Testis (tissue), 5 donors: ENCODE results near the gene CLDN11. TPM values are rescaled to one million over a fixed set of nuclear protein-coding genes. Genes with fewer than 3 reads are reported as not detected.

Source experiments
- DNase-seq: peaks from one replicate; pipeline ENCODE4 v3.0.0-alpha.2; 2019
- H3K27ac ChIP-seq, 2 donors: fragments of 200-600 bp; sonication (generic); one replicate each; pipeline ENCODE4 v1.5.1; 2019
- H3K27me3 ChIP-seq: fragments of 200-600 bp; sonication (generic); one replicate; pipeline ENCODE4 v1.5.1; 2019
- H3K36me3 ChIP-seq: fragments of 200-600 bp; sonication (generic); one replicate; pipeline ENCODE4 v1.5.1; 2017; ENCODE audit warnings: low read depth; ENCODE audit errors: missing control alignments
- H3K4me1 ChIP-seq: fragments of 200-600 bp; sonication (generic); one replicate; pipeline ENCODE4 v1.5.1; 2019
- H3K4me3 ChIP-seq, 2 donors: fragments of 200-600 bp; sonication (generic); one replicate each; pipeline ENCODE4 v1.5.1; 2017 to 2019
- H3K9me3 ChIP-seq: fragments of 200-600 bp; sonication (generic); one replicate; pipeline ENCODE4 v1.5.1; 2017
- POLR2A ChIP-seq: fragments of 450-650 bp; IDR thresholded peaks from one replicate; pipeline ENCODE4 v1.6.1; 2017; ENCODE audit warnings: antibody characterized with exemption, mild to moderate bottlenecking, moderate library complexity
- WGBS, 2 donors: methylation state at CpG; one replicate each; pipeline ENCODE4 v1.1.5; 2018; 5-methylcytosine and 5-hydroxymethylcytosine counted together
- intact Hi-C: fragments of 100-400 bp; cut with DNase I; formaldehyde crosslinking; loops from one replicate; pipeline ENCODE4 v1.15.1; 2023; ENCODE audit warnings: low total_unique reads
- long read RNA-seq, 2 donors: transcript quantifications; one replicate each; lab custom pipeline, GENCODE V29; 2026
- polyA plus RNA-seq: library from polyadenylated mRNA; stranded (reverse); fragments of 350-450 nt; fragmentation: Illumina TruSeq; extraction: RNeasy Lipid Tissue Mini Kit (QIAGEN cat#74804); gene quantifications from one replicate; pipeline ENCODE4 v1.2.3, GENCODE V29; 2014; ENCODE audit warnings: low read depth, low replicate concordance; ENCODE audit not compliant: insufficient read depth
- total RNA-seq, 2 donors: library from RNA; depleted of rRNA; stranded (reverse); fragments of >200 nt; gene quantifications; one replicate each; pipeline ENCODE4 v1.2.3, GENCODE V29; 2016
- TF ChIP-seq, protein P1 (sequence below), 3 experiments: fragments of 450-650 bp in 2 of 3; fragments of 200-600 bp in 1 of 3; sonication (generic) in 1 of 3; IDR thresholded peaks; one replicate each; pipeline ENCODE4 v1.5.1; 2016 to 2019; ENCODE audit warnings: antibody characterized with exemption in 3 of 3, mild to moderate bottlenecking in 2 of 3, moderate library complexity in 1 of 3

CLDN11 gene
- total RNA-seq (1,000 to 10,000 TPM; 1,237 to 1,538 TPM), polyA plus RNA-seq (378 TPM)
- long read RNA-seq, donor 1, transcript CLDN11-206 (3 exons, 1,854 nt): minor isoform, 13 of 67 reads
- long read RNA-seq, donor 1, transcript CLDN11-201 (3 exons, 2,169 nt): major isoform, 50 of 67 reads
- long read RNA-seq, donor 1, partial matches to known transcripts: 0 of 67 reads
- long read RNA-seq, donor 1, other reads (novel, unspliced or antisense): 0 of 67 reads
- long read RNA-seq, donor 2, transcript CLDN11-206 (3 exons, 1,854 nt): minor isoform, 5 of 45 reads
- long read RNA-seq, donor 2, transcript CLDN11-204 (2 exons, 998 nt): minor isoform, 7 of 45 reads
- long read RNA-seq, donor 2, transcript CLDN11-201 (3 exons, 2,169 nt): major isoform, 33 of 45 reads
- long read RNA-seq, donor 2, partial matches to known transcripts: 0 of 45 reads
- long read RNA-seq, donor 2, other reads (novel, unspliced or antisense): 0 of 45 reads

DNA sequence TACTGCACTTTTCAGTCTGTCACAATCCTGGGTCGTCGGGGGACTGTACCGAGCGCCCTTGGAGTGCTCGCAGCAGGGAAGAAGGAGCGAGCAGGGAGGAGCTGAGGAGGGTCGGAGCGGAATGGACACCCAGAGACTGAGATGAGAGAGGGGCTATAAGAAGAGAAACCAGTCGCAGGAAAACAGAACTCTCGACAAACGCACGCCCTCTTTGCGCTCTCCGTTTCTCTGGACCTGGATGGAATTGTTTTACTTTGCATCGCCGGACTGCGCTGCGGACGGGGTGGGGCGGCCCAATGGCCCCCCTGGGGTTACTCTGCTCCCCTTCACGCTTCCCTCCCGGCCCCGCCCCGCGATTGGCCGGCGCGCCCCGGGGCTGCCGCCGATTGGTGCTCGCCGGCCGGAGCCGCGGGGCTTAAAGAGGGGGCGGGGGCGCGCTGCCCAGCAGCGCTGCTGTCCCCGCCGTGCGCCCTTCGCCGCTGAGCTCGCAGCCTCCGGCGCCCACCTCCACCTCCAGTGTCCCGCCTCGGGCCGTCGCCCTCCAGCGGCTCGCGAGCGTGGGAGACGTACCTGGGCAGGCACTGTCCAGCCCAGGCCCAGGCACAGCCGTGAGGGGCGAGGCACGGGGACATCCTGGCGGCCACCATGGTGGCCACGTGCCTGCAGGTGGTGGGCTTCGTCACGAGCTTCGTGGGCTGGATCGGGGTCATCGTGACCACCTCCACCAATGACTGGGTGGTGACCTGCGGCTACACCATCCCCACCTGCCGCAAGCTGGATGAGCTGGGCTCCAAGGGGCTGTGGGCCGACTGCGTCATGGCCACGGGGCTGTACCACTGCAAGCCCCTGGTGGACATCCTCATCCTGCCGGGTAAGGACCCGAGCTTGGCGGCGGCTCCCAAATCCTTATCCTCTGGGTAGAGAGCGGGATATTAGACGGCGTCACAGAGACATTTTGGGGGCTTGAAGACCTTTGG lies at the start of gene CLDN11:
Gene CLDN11 (plus strand): TSS at position 447 of the 977 bp plus-strand sequence. CDS start 199 bp downstream, at position 646.
- Histone ChIP-seq H3K36me3 (no peaks in the 10 kb centered on the region), H3K9me3 (no peaks in the 10 kb centered on the region), H3K27me3 (no peaks in the 10 kb centered on the region), H3K27ac (peak within 1 kb of the TSS; percentile 89 to 94), H3K4me3 (peak within 1 kb of the TSS; percentile 80 to 94), H3K4me1 (peaks cover 19% of the 10 kb centered on the region)
- 0 to 1% methylated on average over 22 to 66 of the region's 79 CpGs for WGBS, 2 donors
- peak; percentile 85 for DNase-seq
- intact Hi-C loops: no loop called here
- peak; percentile 52 for TF ChIP-seq POLR2A
- TF ChIP-seq, protein P1, sequence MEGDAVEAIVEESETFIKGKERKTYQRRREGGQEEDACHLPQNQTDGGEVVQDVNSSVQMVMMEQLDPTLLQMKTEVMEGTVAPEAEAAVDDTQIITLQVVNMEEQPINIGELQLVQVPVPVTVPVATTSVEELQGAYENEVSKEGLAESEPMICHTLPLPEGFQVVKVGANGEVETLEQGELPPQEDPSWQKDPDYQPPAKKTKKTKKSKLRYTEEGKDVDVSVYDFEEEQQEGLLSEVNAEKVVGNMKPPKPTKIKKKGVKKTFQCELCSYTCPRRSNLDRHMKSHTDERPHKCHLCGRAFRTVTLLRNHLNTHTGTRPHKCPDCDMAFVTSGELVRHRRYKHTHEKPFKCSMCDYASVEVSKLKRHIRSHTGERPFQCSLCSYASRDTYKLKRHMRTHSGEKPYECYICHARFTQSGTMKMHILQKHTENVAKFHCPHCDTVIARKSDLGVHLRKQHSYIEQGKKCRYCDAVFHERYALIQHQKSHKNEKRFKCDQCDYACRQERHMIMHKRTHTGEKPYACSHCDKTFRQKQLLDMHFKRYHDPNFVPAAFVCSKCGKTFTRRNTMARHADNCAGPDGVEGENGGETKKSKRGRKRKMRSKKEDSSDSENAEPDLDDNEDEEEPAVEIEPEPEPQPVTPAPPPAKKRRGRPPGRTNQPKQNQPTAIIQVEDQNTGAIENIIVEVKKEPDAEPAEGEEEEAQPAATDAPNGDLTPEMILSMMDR (IDR thresholded peaks at IDR 0.05): peak; percentile 16 to 53 (median 21)

DNA sequence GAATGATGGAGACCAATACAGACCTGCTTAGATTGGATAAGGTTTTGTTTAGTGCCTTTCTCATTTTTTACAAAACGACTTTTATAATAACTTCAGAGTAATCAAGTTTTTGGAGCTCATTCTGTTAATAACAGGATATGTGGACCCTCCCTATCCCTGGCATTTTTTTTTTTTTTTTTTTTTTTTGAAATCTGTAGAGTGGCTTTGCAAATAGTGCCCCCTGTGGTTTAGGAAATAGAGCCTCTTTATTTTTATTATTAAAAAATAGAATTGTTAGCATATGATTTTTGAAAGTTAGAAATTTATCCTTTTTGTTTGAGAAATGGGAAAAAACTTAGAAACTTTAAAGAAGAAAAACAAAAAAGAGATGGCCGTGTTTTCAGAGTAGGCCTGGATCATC lies 49.7 kb upstream of the CLDN11 start:
- Histone ChIP-seq H3K27ac (no peak overlapping the region), H3K36me3 (no peaks in the 10 kb centered on the region), H3K9me3 (no peaks in the 10 kb centered on the region), H3K4me3 (no peak overlapping the region), H3K4me1 (peaks cover 17% of the 10 kb centered on the region), H3K27me3 (no peaks in the 10 kb centered on the region)
- DNase-seq: no peak
- intact Hi-C loops: no loop called here
- WGBS, 2 donors: 72 to 76% methylated on average over 2 of the region's 2 CpGs
- no peak for TF ChIP-seq POLR2A
- TF ChIP-seq, protein P1 (IDR thresholded peaks at IDR 0.05): peak in 1 of 3 experiments; percentile 42

DNA sequence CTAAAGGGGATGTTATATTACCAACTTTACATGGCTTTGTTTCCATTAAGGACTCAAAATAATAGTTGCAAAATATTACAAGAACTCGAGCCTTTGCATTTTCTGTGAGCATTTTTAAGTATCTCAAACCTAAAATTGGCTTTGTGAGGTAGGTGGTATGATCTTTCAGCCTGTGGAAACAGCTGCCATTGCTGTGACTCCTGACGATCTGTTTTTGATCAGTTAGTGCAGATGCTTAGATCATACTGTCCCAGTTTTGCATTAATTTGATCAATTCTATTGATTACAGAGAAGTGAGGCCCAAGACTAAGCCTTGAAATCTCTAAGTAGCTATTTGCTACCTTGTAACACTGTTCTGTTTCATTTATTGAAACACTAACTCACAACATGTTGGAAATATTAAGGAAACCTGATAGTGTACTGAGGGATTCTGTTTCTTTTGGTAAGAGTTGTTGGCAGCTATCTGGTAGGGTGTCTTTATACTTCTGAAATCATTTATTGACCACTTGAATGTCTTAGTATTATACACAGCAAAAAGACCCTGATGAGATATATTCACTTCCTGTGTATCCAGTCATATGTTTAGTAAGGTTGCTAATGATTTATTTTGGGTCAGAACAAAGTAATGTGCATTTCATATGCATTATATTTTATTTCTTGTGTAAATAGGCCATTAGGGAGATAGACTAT lies 46.3 kb upstream of the CLDN11 start:
- no peaks in the 10 kb centered on the region for H3K9me3 ChIP-seq
- peaks cover 11% of the 10 kb centered on the region for H3K4me1 ChIP-seq
- no peak for DNase-seq
- no peaks in the 10 kb centered on the region for H3K36me3 ChIP-seq
- H3K27ac ChIP-seq: no peak overlapping the region
- intact Hi-C loops: no loop called here
- 36 to 43% methylated on average over 2 of the region's 2 CpGs for WGBS, 2 donors
- no peak overlapping the region for H3K4me3 ChIP-seq
- no peak for TF ChIP-seq POLR2A
- TF ChIP-seq, protein P1 (IDR thresholded peaks at IDR 0.05): no peak
- no peaks in the 10 kb centered on the region for H3K27me3 ChIP-seq

DNA sequence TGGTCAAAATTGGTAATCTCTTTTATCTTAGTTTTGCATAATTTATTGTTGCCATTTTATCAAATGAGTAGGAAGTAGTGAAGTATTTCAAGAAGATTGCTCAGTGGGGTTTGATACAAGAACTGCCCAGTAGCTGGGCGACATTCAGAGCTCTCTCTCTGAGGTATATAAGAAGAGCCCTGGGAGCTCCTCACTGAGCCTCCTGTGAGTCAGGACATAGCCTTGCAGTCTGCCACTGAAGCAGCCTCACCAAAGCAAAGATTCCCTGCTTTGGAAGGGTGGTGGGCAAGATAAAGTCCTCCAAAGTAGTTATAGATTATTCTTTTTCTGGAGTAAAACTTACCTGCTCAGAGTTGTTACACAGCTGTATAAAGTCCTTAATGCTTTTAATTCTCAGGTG lies 35.1 kb upstream of the CLDN11 start:
- intact Hi-C loops: no loop called here
- no peaks in the 10 kb centered on the region for H3K36me3 ChIP-seq
- TF ChIP-seq, protein P1 (IDR thresholded peaks at IDR 0.05): no peak
- TF ChIP-seq POLR2A: no peak
- no peaks in the 10 kb centered on the region for H3K27me3 ChIP-seq
- no peak overlapping the region for H3K27ac ChIP-seq
- 50 to 78% methylated on average over 1 of the region's 1 CpG for WGBS, 2 donors
- no peak for DNase-seq
- no peaks in the 10 kb centered on the region for H3K4me1 ChIP-seq
- H3K4me3 ChIP-seq: no peak overlapping the region
- H3K9me3 ChIP-seq: no peaks in the 10 kb centered on the region
